Measurements from ENCODE around the gene MFSD11.

GRCh38 chr17:76808326-76808725, 70.4 kb downstream of the MFSD11 start:
- TF ChIP-seq POLR2A (IDR thresholded peaks at IDR 0.05) = no peak
- no peak for TF ChIP-seq CTCF (IDR thresholded peaks at IDR 0.05)

Data from thyroid gland (tissue), 4 donors.